Measurements from ENCODE around the gene GLI3.

GLI3 gene

DNA sequence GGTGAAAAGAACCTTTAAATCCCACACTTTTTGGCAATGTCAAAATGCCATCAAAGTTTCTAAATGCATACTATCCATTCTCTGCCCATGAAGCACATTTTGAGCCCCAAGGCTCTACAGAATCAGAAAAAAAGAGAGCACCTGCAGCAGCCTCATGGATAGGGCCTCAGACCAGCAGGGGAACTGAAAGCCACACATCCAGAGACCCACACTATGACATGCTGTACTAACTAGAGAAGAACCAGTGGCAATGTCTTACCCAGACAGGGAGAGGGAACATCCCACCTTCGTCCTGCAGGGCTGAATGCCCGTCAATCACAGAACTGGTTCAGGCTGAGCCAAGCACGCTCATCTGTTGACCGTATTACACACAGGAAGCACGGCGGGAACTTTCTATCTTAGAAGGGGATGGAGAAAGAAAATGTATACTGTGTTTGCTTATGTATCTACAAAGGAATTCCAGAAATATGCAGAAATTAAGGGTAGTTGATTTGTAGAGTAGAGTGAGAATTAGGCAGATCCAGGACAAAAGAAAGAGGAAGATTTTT lies 237.2 kb downstream of the GLI3 start:
- DNase-seq (ENCODE audit: low read depth in 2 of 2) = no peak

DNA sequence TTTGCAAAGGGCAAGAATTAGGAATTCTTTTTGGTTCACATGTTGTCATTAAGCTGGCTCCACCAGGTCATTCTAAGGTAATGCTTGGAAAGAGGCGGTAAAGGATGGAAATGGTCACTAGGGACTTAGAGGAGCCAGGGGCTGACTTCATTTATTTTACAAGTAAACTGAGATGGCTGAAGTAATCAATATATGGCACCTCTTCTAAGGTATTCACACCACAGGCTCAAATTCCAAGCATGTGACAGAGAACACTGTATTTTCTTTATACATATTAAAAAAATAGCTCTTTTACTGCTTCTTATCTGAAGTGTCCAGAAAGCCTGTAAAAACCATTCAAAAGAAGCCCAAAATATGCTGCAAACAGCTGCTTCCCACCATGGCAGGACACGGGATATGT lies 239.0 kb downstream of the GLI3 start:
- no peak for DNase-seq (ENCODE audit: low read depth in 2 of 2)

DNA sequence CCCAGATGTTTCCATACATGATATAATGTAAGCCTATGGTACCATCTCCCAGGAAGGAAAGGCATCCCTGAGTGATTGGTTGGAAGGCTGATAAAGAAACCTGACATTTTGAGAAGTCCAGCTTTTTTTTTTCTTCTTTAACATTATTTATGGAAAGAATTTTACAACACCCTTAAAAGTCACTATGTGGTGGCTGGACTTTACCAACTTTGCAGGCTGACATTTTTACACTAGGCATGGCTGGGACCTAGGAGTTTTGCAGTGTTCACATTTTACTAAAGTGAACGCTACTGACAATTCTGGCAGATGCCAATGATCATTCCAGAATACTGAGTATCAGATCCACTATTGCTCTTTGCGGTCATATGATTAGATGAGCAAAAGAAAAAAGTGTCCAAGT lies 239.9 kb downstream of the GLI3 start:
- DNase-seq (ENCODE audit: low read depth in 2 of 2) = no peak

- DNase-seq (ENCODE audit: low read depth in 2 of 2) = no peak
These were observed 240.5 kb downstream of the GLI3 start for GRCh38 chr7:41996381-41997035.

DNA sequence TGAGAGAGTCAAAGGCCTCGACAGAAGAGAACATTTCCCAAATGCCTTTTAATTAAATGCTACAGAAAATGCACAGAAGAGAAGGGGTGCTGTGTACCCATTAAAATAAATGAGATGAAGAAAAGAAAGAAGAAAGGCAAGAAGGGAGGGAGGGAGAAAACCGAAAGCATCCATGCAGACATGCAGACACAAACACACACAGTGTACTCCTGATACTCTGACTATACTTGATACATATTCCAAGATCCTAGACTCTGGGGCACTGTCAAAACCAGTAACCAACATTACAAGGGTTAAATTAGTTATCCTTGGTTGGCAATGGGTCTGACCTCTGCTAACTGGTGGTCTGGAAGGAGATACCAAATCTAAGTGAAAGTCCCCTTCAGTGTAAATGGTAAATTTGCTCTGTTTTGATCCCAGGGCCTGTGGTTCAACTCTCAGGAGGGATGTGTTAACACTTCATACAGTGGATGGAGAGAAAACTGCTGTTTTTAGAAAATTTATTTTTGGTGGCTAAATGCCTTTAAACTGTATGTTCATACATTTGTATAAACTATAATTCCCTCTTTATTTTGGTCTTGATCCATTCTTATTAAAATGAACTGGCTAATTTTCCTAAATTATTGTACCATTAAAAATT lies 241.3 kb downstream of the GLI3 start:
- no peak for DNase-seq (ENCODE audit: low read depth in 2 of 2)

DNA sequence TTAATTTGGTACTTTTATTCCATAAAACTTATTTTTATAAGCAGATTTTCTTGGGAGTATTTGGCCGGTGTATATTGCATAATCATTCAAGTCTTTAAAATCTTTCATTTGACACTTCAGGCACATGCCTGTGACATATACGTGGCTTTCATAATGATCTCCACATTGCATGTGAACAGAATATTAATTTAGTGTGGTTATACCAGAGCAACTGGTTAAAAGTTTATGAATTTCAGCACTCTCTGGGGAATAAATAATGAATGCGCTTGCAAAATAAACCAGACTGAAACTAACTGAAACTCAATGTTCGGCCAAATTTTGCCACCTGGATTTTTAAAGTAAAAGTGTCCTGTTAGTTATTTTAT lies 242.3 kb downstream of the GLI3 start:
- no peak for DNase-seq (ENCODE audit: low read depth in 2 of 2)

DNA sequence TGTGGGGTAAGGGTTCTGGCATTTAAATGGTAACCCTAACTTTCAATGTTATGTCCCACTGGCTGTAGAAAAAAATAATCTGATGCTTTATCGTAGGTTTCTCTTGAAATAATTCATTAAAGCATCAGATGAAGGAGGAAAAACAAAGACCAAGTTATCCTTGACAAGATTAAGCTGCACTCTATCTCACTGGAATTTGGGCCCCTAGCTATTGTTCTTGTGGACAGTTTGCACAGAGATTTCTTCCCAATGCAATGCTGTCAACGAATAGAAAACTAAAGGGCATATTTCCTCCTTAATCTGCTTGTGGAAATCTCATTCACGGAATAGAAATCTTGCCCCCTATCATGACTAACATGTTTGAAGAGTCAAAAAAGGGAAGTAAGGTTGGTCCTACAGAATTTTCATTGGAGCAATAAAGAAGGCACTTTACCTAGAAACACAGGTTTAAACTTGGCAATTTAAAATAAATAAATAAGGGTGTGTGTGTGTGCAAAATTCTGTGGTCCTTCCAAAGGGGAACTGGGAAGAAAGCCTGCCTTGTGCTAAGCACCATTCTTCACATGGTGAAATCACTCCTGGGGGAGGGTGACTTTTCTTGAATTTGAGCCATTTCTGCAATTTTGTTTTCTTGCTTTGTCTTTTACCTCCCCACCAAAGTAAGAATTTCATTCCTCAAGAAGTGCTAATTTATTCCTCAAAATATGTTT lies 242.8 kb downstream of the GLI3 start:
- no peak for DNase-seq (ENCODE audit: low read depth in 2 of 2)

DNA sequence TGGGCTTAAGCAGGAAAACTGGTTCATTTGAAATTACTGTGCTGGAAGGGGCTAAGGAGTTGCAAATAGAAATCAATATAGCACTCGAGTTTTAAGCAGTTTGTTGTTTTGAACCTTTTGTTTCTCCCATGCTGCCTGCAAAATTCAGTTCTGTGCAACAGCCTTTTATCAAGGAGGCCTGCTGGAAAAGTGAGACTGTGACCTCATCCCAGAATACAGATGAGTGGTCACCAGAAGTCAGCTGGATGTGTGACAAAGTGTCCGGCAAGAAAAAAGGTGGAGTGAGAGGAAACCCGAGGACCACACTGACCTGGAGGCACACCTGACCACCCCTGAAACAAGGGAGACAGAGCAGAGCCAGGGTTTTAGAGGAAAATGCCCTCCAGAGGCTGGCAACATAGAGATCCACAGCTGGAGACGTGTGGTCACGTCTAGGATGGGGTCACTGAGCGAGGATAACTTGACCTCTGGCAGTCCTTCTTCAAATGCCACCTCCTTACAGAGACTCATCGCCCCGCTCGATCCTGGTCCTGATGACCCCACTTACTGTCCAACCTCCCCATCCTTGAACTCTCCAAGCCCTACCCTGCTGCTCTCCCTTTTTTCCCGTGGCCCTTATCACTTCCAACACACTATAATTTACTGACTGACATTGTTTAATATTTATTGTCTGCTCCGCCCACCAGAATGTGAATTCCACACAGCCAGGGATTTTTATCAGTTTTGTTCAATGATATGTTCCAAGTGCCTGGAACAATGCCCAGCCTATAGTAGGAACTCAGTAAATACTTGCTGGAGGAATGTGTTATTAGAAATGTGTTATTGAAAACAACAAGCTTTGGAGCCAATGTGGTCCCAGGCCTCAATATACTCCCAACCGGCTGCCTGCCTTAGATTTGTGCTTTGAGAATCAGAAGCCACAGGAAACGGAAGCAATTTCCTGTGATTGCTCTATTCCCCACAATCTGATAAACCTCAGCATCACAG lies 243.8 kb downstream of the GLI3 start:
- no peak for DNase-seq (ENCODE audit: low read depth in 2 of 2)

GRCh38 chr7:41984888-41985287 lies 252.1 kb downstream of the GLI3 start:
- DNase-seq (ENCODE audit: low read depth in 2 of 2) = no peak

GRCh38 chr7:41981046-41982040 lies 255.7 kb downstream of the GLI3 start:
- no peak for DNase-seq (ENCODE audit: low read depth in 2 of 2)

DNA sequence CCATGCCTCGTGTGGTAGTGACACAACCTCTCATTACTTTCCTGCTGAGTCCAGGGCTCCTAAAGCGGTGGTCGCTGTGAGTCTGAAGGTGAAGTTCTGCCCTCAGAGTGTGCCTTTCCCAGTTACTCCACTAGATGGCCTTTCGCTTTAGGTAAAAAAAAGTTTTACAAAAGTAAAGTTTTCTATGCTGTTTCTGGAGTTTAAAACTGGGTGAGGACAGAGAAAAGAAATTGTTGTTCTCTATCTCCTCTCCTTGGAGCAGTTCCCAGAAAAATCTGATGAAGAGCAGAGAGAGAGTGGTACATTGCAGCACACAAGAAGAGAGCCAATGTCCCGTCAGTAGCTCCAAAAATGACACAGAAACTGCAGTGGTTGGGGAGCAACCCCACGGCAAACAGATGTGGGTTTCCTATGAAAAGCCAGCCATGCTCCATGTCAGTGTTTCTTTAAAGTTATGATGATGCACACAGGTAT lies 257.1 kb downstream of the GLI3 start:
- DNase-seq (ENCODE audit: low read depth in 2 of 2) = no peak

DNA sequence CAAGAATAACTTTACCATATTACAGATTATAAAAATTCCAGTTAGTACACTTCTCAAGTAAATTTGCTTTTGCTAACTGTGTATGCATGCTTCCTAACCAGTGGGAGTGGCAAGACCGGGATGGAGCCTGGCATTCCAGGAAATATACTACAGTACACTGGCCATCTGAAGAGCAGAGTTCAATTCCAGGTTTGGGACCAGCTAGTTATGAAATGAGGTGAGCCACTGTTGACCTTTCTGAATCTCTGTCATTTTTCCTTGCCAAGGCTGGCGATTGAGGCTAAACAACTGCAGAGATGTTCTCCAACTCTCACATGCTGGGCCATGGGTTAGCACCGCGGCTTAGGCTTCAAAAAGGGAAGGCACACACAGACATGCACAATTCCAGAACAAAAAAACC lies 258.2 kb downstream of the GLI3 start:
- DNase-seq (ENCODE audit: low read depth in 2 of 2) = no peak

DNA sequence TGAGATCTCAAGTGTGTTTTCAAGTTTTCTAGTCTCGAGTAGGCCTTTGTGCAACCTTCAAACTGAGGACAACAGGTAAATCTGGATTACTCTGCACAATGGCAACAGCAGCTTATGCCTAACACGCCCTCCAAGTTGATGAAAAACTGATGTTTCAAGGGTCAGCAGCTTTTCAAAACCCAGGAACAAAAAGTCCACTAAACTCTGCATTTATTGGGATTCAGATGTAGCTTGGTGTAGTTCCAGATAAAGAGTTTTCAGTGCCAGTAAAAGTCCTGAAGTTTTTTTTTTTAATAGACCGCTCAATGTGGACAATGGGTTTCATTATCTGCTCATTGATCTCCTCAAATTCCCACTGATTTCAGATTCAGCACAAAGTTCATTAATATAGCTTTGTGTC lies 259.3 kb downstream of the GLI3 start:
- no peak for DNase-seq (ENCODE audit: low read depth in 2 of 2)

DNA sequence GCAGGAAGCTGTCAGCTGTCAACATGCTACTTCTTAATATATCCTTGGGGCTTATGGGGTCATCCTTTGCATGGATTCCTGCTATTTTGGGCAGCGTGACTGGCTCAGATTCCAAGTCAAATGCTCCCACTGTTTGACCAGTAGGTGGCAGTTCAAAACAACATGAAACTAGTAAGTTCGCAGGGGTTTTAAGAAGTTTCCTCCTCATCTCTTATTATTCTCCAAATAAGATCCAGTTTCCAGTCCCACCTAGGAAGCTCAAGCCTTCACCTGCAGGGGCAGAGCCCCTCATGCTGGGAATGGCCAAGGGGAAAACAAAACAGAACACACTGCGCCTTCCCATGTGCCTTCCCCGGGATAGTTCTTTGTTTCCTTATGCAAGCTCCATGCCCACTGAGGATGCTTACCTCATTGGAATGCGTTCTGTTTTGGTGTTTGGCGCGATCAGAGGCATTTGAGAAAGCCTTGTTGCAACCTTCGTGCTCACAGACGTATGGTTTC lies 259.8 kb downstream of the GLI3 start:
- no peak for DNase-seq (ENCODE audit: low read depth in 2 of 2)

DNA sequence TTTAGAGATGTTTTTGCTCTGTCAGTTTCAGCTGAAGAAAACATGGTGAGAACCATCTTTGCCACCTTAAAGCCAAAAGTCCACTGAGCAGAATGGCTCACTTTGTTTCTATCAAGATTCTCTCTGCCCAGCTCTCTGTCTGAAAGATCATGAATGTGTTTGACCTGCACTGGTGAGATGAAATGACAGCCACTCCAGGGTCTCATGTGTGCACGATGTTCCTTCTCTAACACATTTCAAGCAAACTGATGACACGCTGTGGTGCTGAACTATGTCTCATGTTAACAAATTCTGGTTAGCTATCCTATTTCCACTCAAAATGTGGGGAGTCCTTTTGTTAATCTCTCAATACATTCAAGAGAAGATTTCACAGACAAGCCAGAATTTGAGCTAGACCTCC lies 260.6 kb downstream of the GLI3 start:
- no peak for DNase-seq (ENCODE audit: low read depth in 2 of 2)

- no peak for DNase-seq (ENCODE audit: low read depth in 2 of 2)
These were observed 261.2 kb downstream of the GLI3 start for GRCh38 chr7:41975849-41976248.

DNA sequence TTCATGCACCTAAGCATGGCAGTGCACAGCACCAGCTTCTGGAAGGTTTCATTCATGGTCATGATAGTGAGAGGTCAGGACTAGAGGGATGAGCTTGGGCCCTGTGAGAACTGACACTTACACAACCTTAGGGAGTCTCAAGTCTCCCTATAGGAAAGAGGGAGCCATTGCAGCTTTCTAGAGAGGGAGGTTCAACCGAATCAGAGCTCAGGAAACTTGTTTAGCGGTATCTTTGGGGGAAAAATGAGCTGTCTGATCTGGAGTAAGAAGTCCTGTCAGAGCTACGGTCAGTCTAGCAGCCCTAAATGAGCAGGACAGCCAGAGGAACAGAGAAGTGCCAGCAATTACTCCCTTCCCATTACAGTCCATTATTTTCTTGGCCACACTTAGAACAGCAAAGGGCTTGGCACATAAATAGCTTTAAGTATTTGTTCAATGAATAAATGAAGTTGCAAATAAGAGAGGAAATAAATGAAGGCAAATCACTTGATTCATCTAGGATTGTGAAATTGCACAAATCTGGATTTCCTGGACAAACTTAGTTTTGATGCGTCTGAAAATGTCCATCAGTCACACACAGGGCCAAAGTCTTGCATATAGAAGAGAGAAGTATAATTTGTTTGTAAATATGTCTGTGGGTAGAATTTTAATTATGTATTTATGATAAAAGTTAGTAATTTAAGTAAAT lies 262.0 kb downstream of the GLI3 start:
- DNase-seq (ENCODE audit: low read depth in 2 of 2) = no peak

GRCh38 chr7:41973202-41973730 lies 263.7 kb downstream of the GLI3 start:
- DNase-seq (ENCODE audit: low read depth in 2 of 2) = no peak

DNA sequence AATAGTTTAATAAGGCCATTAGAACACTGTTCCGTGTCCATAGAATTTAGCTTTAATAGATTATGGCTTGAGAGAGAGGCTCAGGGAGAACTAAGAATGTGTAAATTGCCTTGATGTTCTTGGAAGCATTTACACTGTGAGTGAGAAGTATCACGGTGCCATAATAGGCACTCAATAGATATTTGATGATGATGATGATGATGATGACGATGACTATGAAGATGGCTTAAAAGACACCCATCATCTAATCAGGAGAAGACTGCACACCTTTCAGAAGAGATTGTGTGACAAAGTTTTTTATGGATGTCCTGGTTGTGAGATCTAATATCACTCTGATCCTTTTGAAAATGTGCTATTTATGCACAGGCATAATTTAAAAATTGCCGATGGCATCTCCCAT lies 264.2 kb downstream of the GLI3 start:
- DNase-seq (ENCODE audit: low read depth in 2 of 2) = no peak

All from stimulated activated CD4-positive, alpha-beta T cell treated with anti-CD3 and anti-CD28 coated beads, Interleukin-1b, Interleukin-23, amount 100 ng/mL, for 1 hour (primary cell).